H1 (cell line): ENCODE measurements around the gene PMS2. TPM values are rescaled to one million over a fixed set of nuclear protein-coding genes. Genes with fewer than 3 reads are reported as not detected.

Source experiments
- CTCF ChIA-PET: fragments of 300-600 bp; sonication (Branson Sonifier 250); formaldehyde crosslinking; loops from one replicate; lab custom pipeline; 2021; ENCODE audit not compliant: partially characterized antibody; lab: Charles Lee
- POLR2A ChIA-PET: fragments of 300-600 bp; sonication (Branson Sonifier 250); formaldehyde crosslinking; loops from one replicate; lab custom pipeline; 2021; ENCODE audit warnings: inconsistent platforms; ENCODE audit not compliant: partially characterized antibody; lab: Charles Lee
- DNase-seq, 2 experiments: peaks; one replicate each; pipeline versions ENCODE4 v3.0.0 to v3.0.0-alpha.2; 2010 to 2022; ENCODE audit warnings: low spot score in 2 of 2, low read depth in 1 of 2, mixed read lengths in 1 of 2
- FAIRE-seq: peaks from 2 replicates; lab custom pipeline; 2011; peaks lifted over from hg19 to GRCh38; lab: Jason Lieb, UNC
- H2AFZ ChIP-seq: 2 replicates; pipeline ENCODE4 v1.8.1; 2012; ENCODE audit warnings: low read length, inconsistent platforms
- H2AK5ac ChIP-seq: 2 replicates; pipeline ENCODE4 v1.6.1; 2013; ENCODE audit warnings: low read depth, low read length
- H2BK120ac ChIP-seq: replicated peaks from 2 replicates; pipeline ENCODE3; 2013; ENCODE audit warnings: low read depth, low read length, inconsistent platforms
- H2BK12ac ChIP-seq: 2 replicates; pipeline ENCODE4 v1.6.1; 2013; ENCODE audit warnings: low read depth, low read length
- H2BK15ac ChIP-seq: 2 replicates; pipeline ENCODE4 v1.6.1; 2013; ENCODE audit warnings: low read length
- H2BK20ac ChIP-seq: 2 replicates; pipeline ENCODE4 v1.6.1; 2013; ENCODE audit warnings: low read length
- H2BK5ac ChIP-seq: 2 replicates; pipeline ENCODE4 v1.6.1; 2013; ENCODE audit warnings: low read depth, low read length
- H3K14ac ChIP-seq: 2 replicates; pipeline ENCODE4 v1.6.1; 2013; ENCODE audit warnings: inconsistent platforms; ENCODE audit not compliant: insufficient read length
- H3K18ac ChIP-seq: 2 replicates; pipeline ENCODE4 v1.6.1; 2013; ENCODE audit warnings: low read length; ENCODE audit errors: extremely low read depth
- H3K23ac ChIP-seq: 2 replicates; pipeline ENCODE4 v1.6.1; 2013; ENCODE audit warnings: inconsistent platforms; ENCODE audit not compliant: insufficient read length
- H3K23me2 ChIP-seq: 2 replicates; pipeline ENCODE4 v1.6.1; 2013; ENCODE audit warnings: low read depth, low read length
- H3K27ac ChIP-seq: 2 replicates; pipeline ENCODE4 v1.6.1; 2011; ENCODE audit warnings: low read depth, low read length, inconsistent platforms
- H3K27me3 ChIP-seq, 4 experiments: replicated peaks in 1 of 4; 1 replicate in 1 of 4; 2 replicates in 3 of 4; pipeline versions ENCODE4 v1.6.1 to v1.8.1; 2011 to 2013; ENCODE audit warnings: low read length in 3 of 4, mild to moderate bottlenecking in 3 of 4, inconsistent platforms in 2 of 4, mixed read lengths in 2 of 4, moderate library complexity in 1 of 4; ENCODE audit not compliant: control insufficient read depth in 3 of 4, insufficient read depth in 3 of 4; ENCODE audit errors: extremely low read depth in 1 of 4
- H3K36me3 ChIP-seq, 4 experiments: 2 replicates each; pipeline versions ENCODE4 v1.6.1 to v1.8.1; 2011 to 2013; ENCODE audit warnings: mild to moderate bottlenecking in 4 of 4, low read length in 3 of 4, moderate library complexity in 2 of 4, control low read depth in 1 of 4, inconsistent platforms in 1 of 4; ENCODE audit not compliant: insufficient read depth in 4 of 4, control insufficient read depth in 2 of 4
- H3K4ac ChIP-seq: replicated peaks from 2 replicates; pipeline ENCODE3; 2013; ENCODE audit warnings: low read length, low read depth, mixed read lengths, inconsistent platforms; ENCODE audit not compliant: insufficient read length
- H3K4me1 ChIP-seq, 4 experiments: replicated peaks in 1 of 4; 1 replicate in 1 of 4; 2 replicates in 3 of 4; pipeline versions ENCODE4 v1.6.1 to v1.8.1; 2011 to 2013; ENCODE audit warnings: low read length in 3 of 4, inconsistent platforms in 2 of 4, mixed read lengths in 1 of 4; ENCODE audit not compliant: insufficient read depth in 4 of 4, control insufficient read depth in 3 of 4
- H3K4me2 ChIP-seq, 2 experiments: 2 replicates each; pipeline versions ENCODE4 v1.6.1 to v1.8.1; 2011 to 2013; ENCODE audit warnings: low read depth in 2 of 2, low read length in 2 of 2, control low read depth in 1 of 2, inconsistent platforms in 1 of 2, mild to moderate bottlenecking in 1 of 2; ENCODE audit not compliant: insufficient read depth in 1 of 2
- H3K4me3 ChIP-seq, 4 experiments: fragments of 200-600, 300-600 bp in 1 of 4; sonication (generic), shearing (Covaris generic), sonication (Bioruptor Twin) in 1 of 4; 2 replicates each; pipeline versions ENCODE4 v1.5.1 to v1.8.1; 2011 to 2016; ENCODE audit warnings: low read length in 4 of 4, low read depth in 3 of 4, control low read depth in 2 of 4, inconsistent platforms in 2 of 4, mild to moderate bottlenecking in 2 of 4, mixed read lengths in 1 of 4, moderate library complexity in 1 of 4; ENCODE audit not compliant: insufficient read depth in 2 of 4; ENCODE audit errors: extremely low read depth in 1 of 4
- H3K56ac ChIP-seq: replicated peaks from 2 replicates; pipeline ENCODE3; 2013; ENCODE audit warnings: low read depth, mild to moderate bottlenecking, mixed read lengths, low read length, inconsistent platforms; ENCODE audit not compliant: insufficient read length
- H3K79me1 ChIP-seq: 2 replicates; pipeline ENCODE4 v1.6.1; 2013; ENCODE audit warnings: low read depth, low read length, control low read depth
- H3K79me2 ChIP-seq, 2 experiments: 2 replicates each; pipeline versions ENCODE4 v1.6.1 to v1.8.1; 2012 to 2013; ENCODE audit warnings: low read length in 2 of 2, mild to moderate bottlenecking in 2 of 2, inconsistent platforms in 1 of 2; ENCODE audit not compliant: insufficient read depth in 2 of 2, control insufficient read depth in 1 of 2
- H3K9ac ChIP-seq, 4 experiments: replicated peaks in 1 of 4; 1 replicate in 1 of 4; 2 replicates in 3 of 4; pipeline versions ENCODE4 v1.6.1 to v1.8.1; 2011 to 2013; ENCODE audit warnings: low read depth in 3 of 4, low read length in 3 of 4, control low read depth in 2 of 4, mild to moderate bottlenecking in 2 of 4, moderate library complexity in 2 of 4, inconsistent platforms in 1 of 4; ENCODE audit errors: extremely low read depth in 1 of 4
- H3K9me3 ChIP-seq, 2 experiments: 2 replicates each; pipeline versions ENCODE4 v1.6.1 to v1.8.1; 2012 to 2013; ENCODE audit warnings: mild to moderate bottlenecking in 2 of 2, moderate library complexity in 2 of 2, control low read depth in 1 of 2, inconsistent platforms in 1 of 2, low read depth in 1 of 2, low read length in 1 of 2, mixed read lengths in 1 of 2; ENCODE audit not compliant: insufficient read depth in 2 of 2
- H4K20me1 ChIP-seq, 2 experiments: replicated peaks in 1 of 2; 2 replicates each; pipeline versions ENCODE3 to v1.8.1; 2011 to 2013; ENCODE audit warnings: inconsistent platforms in 2 of 2, low read length in 2 of 2, mild to moderate bottlenecking in 1 of 2; ENCODE audit not compliant: insufficient read depth in 2 of 2, control insufficient read depth in 1 of 2
- H4K5ac ChIP-seq: 2 replicates; pipeline ENCODE4 v1.6.1; 2013; ENCODE audit warnings: low read length, low read depth, mixed read lengths, inconsistent platforms; ENCODE audit not compliant: insufficient read length
- H4K8ac ChIP-seq: 2 replicates; pipeline ENCODE4 v1.8.0; 2013; ENCODE audit warnings: mild to moderate bottlenecking, moderate library complexity, low read length, inconsistent platforms; ENCODE audit not compliant: insufficient read depth; ENCODE audit errors: extremely low read depth
- H4K91ac ChIP-seq: replicated peaks from 2 replicates; pipeline ENCODE3; 2013; ENCODE audit warnings: low read length, mixed read lengths, inconsistent platforms; ENCODE audit not compliant: insufficient read length
- BACH1 ChIP-seq: IDR thresholded peaks from 2 replicates; pipeline ENCODE4 v1.6.1; 2012; ENCODE audit warnings: low read length, improper control_type of control experiment
- RAD21 ChIP-seq, 2 experiments: IDR thresholded peaks in 1 of 2; conservative IDR thresholded peaks in 1 of 2; 2 replicates each; pipeline ENCODE4 v1.6.1; 2011; ENCODE audit warnings: low read depth in 2 of 2, low read length in 2 of 2, improper control_type of control experiment in 1 of 2, inconsistent platforms in 1 of 2, mild to moderate bottlenecking in 1 of 2, moderate library complexity in 1 of 2
- SIN3A ChIP-seq, 2 experiments: IDR thresholded peaks in 1 of 2; conservative IDR thresholded peaks in 1 of 2; 2 replicates each; pipeline ENCODE4 v1.6.1; 2011 to 2012; ENCODE audit warnings: low read length in 2 of 2, improper control_type of control experiment in 1 of 2, low read depth in 1 of 2, mild to moderate bottlenecking in 1 of 2
- SIX5 ChIP-seq: IDR thresholded peaks from 2 replicates; pipeline ENCODE4 v1.6.1; 2011; ENCODE audit warnings: mild to moderate bottlenecking, low read depth, low read length
- WGBS, 2 experiments: shearing (Covaris generic) in 1 of 2; methylation state at CpG; one replicate each; pipeline versions ENCODE4 v1.1.6 to v1.1.7; 2013 to 2015; ENCODE audit warnings: low lambda C conversion rate in 2 of 2, mixed read lengths in 2 of 2, inconsistent platforms in 1 of 2, low coverage in 1 of 2, missing lambda C conversion rate in 1 of 2; ENCODE audit not compliant: insufficient replicate concordance in 2 of 2, insufficient coverage in 1 of 2, insufficient read length in 1 of 2; ENCODE audit errors: extremely low coverage in 1 of 2, missing lambda C conversion rate in 1 of 2; 5-methylcytosine and 5-hydroxymethylcytosine counted together
- polyA plus RNA-seq, 7 experiments: library from polyadenylated mRNA; depleted of rRNA in 3 of 7; stranded (reverse) in 5 of 7; unstranded in 2 of 7; fragments of >200 nt in 5 of 7; fragments of 200-250 nt in 2 of 7; gene quantifications; 1 replicate in 5 of 7; 2 replicates in 1 of 7; 4 replicates in 1 of 7; pipeline versions ENCODE4 v1.2.1 to v1.2.3, GENCODE V29; 2011 to 2013; ENCODE audit warnings: missing spikeins in 2 of 7, mixed read lengths in 2 of 7
- total RNA-seq: library from RNA; stranded (reverse); fragmentation: NEBNext Ultra II Directional; extraction: Animal tissue kit (Norgen Biotek cat#: 25700); gene quantifications from 2 replicates; pipeline ENCODE4 v1.2.1, GENCODE V29; 2021
- TF ChIP-seq, protein P1 (sequence below), 3 experiments: IDR thresholded peaks; 1 replicate in 2 of 3; 2 replicates in 1 of 3; pipeline versions ENCODE4 v1.5.1 to v1.6.1; 2011; ENCODE audit warnings: low read length in 3 of 3, mild to moderate bottlenecking in 3 of 3, inconsistent platforms in 2 of 3, low read depth in 1 of 3, moderate library complexity in 1 of 3; ENCODE audit not compliant: insufficient read depth in 1 of 3; ENCODE audit errors: control extremely low read depth in 1 of 3

PMS2 gene
- total and polyA plus RNA-seq, 2 of the 8 experiments (the other 6 are each of a cell fraction or from before 2014, with no cell fraction given): 4.8 to 12.1 TPM

DNA sequence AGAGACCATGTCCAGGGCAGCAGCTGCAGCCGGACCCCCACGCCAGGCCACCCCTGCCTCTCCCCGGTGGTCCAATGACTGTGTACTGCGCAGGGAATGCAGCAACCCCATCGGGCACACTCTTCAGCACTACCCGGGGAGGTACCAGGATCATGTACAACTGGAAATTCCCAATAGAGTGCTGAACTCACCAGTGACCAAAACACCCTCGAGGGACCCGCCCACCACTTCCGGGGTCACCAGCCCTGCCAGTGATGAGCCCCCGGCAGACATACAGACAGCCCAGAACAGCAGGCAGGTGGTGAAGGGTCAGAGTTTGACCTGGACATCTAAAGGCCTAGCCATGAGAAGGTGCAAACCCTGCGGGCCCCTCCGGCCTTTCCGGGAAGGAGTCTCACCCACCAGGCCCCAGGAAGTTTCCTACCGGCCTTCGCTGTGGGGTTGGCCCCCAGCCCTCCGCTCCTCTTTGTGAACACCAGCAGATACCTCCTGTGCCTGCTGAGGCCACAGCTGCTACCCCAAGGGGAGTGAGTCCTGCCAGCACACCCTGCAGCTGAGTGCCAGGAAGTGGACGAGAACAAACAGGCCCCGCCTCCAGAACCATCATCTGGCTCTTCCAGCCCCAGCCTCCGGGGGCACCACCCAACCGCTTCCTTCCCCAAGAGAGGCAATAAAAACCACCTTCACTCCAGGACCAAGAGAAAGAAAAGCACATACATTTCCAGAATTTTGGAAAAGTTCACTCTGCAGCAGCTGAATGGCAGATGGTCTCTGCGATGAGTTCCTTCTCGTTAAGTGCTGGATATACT is 17.4 kb upstream of the PMS2 start:
- Histone ChIP-seq H2BK15ac (no peak overlapping the region), H2BK120ac (no peak overlapping the region), H4K5ac (no peak overlapping the region), H2AFZ (no peak overlapping the region)
- ChIA-PET CTCF (interaction anchor here (0.6 to 3.7 kb wide), 20 partner anchors 9 to 312 kb away, joined by 3 to 31 read pairs (median 4); partner anchors contain the start of genes AIMP2 and PMS2), POLR2A (interaction anchor here (0.6 to 6.7 kb wide), 10 partner anchors 8 to 208 kb away, joined by 3 to 66 read pairs (median 3); partner anchors contain the start of genes AIMP2 and PMS2)
- no peak for FAIRE-seq
- TF ChIP-seq, protein P1, sequence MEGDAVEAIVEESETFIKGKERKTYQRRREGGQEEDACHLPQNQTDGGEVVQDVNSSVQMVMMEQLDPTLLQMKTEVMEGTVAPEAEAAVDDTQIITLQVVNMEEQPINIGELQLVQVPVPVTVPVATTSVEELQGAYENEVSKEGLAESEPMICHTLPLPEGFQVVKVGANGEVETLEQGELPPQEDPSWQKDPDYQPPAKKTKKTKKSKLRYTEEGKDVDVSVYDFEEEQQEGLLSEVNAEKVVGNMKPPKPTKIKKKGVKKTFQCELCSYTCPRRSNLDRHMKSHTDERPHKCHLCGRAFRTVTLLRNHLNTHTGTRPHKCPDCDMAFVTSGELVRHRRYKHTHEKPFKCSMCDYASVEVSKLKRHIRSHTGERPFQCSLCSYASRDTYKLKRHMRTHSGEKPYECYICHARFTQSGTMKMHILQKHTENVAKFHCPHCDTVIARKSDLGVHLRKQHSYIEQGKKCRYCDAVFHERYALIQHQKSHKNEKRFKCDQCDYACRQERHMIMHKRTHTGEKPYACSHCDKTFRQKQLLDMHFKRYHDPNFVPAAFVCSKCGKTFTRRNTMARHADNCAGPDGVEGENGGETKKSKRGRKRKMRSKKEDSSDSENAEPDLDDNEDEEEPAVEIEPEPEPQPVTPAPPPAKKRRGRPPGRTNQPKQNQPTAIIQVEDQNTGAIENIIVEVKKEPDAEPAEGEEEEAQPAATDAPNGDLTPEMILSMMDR (IDR thresholded peaks at IDR 0.05; ENCODE audit: control extremely low read depth in 1 of 3, insufficient read depth in 1 of 3, low read depth in 1 of 3, low read length in 3 of 3): peak; percentile 64 to 69 (median 66)
- TF ChIP-seq SIX5 (no peak), BACH1 (no peak), RAD21 (IDR thresholded peaks at IDR 0.05 in 1 of 2, conservative IDR thresholded peaks at IDR 0.05 in 1 of 2; ENCODE audit: low read depth in 2 of 2, low read length in 2 of 2) (peak; percentile 61 to 63), SIN3A (conservative IDR thresholded peaks at IDR 0.05 in 1 of 2, IDR thresholded peaks at IDR 0.05 in 1 of 2; ENCODE audit: low read depth in 1 of 2, low read length in 2 of 2) (0 out of 4 replicates have a peak, but pooled peaks of 1 of the 2 experiments have one; percentile 24)
- TF ChIP-seq, all 59 proteins: peak for 3
- Histone ChIP-seq H3K27ac (no peak overlapping the region), H3K9ac (no peak overlapping the region), H4K8ac (no peak overlapping the region), H3K79me1 (no peaks in the 10 kb centered on the region), H3K4me3 (no peak overlapping the region), H3K79me2 (peaks cover 0 to 2% of the 10 kb centered on the region in 2 experiments; a peak in 1 of 4 replicates), H2AK5ac (no peak overlapping the region), H3K36me3 (peaks cover 23 to 82% (median 61%) of the 10 kb centered on the region in 4 experiments), H3K4me2 (no peak overlapping the region), H3K27me3 (no peaks in the 10 kb centered on the region), H3K4me1 (no peaks in the 10 kb centered on the region), H3K18ac (no peak overlapping the region), H3K14ac (no peak overlapping the region), H2BK5ac (no peak overlapping the region), H2BK20ac (no peak overlapping the region), H3K23ac (no peak overlapping the region), H3K4ac (no peak overlapping the region), H2BK12ac (no peak overlapping the region), H3K9me3 (no peaks in the 10 kb centered on the region), H4K20me1 (peaks cover 7 to 14% of the 10 kb centered on the region in 2 experiments), H3K56ac (no peak overlapping the region), H3K23me2 (no peaks in the 10 kb centered on the region), H4K91ac (no peak overlapping the region)
- DNase-seq: peak; percentile 29 to 75
- 89% methylated on average over 21 of the region's 22 CpGs; no CpG with 5 or more reads in 1 of the 2 experiments for WGBS, 2 experiments
